ENCODE data around the gene ADI1. TPM values are rescaled to one million over a fixed set of nuclear protein-coding genes. Genes with fewer than 3 reads are reported as not detected.

Gene ADI1
- total and polyA plus RNA-seq, 2 of the 8 experiments (the other 6 are each of a cell fraction or from before 2014, with no cell fraction given), result 12.2 to 40.2 TPM

- H3K23me2 ChIP-seq (ENCODE audit: low read depth, low read length), result peaks cover 2% of the 10 kb centered on the region; the same call in 1 of the 2 replicates
- FAIRE-seq (no peak), DNase-seq (ENCODE audit: low read depth in 1 of 2, low spot score in 2 of 2) (no peak)
- H2AFZ ChIP-seq (ENCODE audit: low read length), result no peak overlapping the region
- H4K91ac ChIP-seq (replicated peaks; ENCODE audit: insufficient read length, low read length), result no peak overlapping the region
- H3K27ac ChIP-seq (ENCODE audit: low read depth, low read length), result no peak overlapping the region
- H3K9me3 ChIP-seq (ENCODE audit: insufficient read depth in 2 of 2, low read depth in 1 of 2, low read length in 1 of 2), result no peaks in the 10 kb centered on the region
- no peak for TF ChIP-seq SP2 (IDR thresholded peaks at IDR 0.05; ENCODE audit: low read length)
- TF ChIP-seq RBBP5 (IDR thresholded peaks at IDR 0.05; ENCODE audit: borderline replicate concordance, low read depth, low read length), result no peak
- no peak for TF ChIP-seq KDM4A (IDR thresholded peaks at IDR 0.05; ENCODE audit: low read depth, low read length, severe bottlenecking)
- no peak for TF ChIP-seq MAFK (IDR thresholded peaks at IDR 0.05; ENCODE audit: low read depth, low read length)
- TF ChIP-seq PHF8 (conservative IDR thresholded peaks at IDR 0.05; ENCODE audit: low read depth, low read length), result no peak
- TF ChIP-seq TAF1 (IDR thresholded peaks at IDR 0.05; ENCODE audit: low read depth, low read length), result no peak
- no peak for TF ChIP-seq CTBP2 (IDR thresholded peaks at IDR 0.05; ENCODE audit: borderline replicate concordance, insufficient read depth, insufficient read length, low read length)
- no peak for TF ChIP-seq RAD21 (IDR thresholded peaks at IDR 0.05 in 1 of 2, conservative IDR thresholded peaks at IDR 0.05 in 1 of 2; ENCODE audit: low read depth in 2 of 2, low read length in 2 of 2)
- TF ChIP-seq EP300 (IDR thresholded peaks at IDR 0.05; ENCODE audit: borderline replicate concordance in 1 of 2, low read depth in 2 of 2, low read length in 2 of 2), result no peak
- no peak for TF ChIP-seq TEAD4 (IDR thresholded peaks at IDR 0.05; ENCODE audit: low read depth, low read length)
- H3K4ac ChIP-seq (replicated peaks; ENCODE audit: insufficient read length, low read depth, low read length), result no peak overlapping the region
- H3K4me2 ChIP-seq (ENCODE audit: insufficient read depth in 1 of 2, low read depth in 2 of 2, low read length in 2 of 2), result no peak overlapping the region
- H3K18ac ChIP-seq (ENCODE audit: extremely low read depth, low read length), result no peak overlapping the region
- H4K20me1 ChIP-seq (replicated peaks in 1 of 2; ENCODE audit: control insufficient read depth in 1 of 2, insufficient read depth in 2 of 2, low read length in 2 of 2), result peaks cover 0 to 2% of the 10 kb centered on the region in 2 experiments
- ChIA-PET POLR2A (ENCODE audit: partially characterized antibody) (interaction anchor here (0.8 to 3.3 kb wide), 4 partner anchors 10 to 15 kb away, joined by 3 to 9 read pairs (median 5); no protein-coding TSS in a partner anchor), CTCF (ENCODE audit: partially characterized antibody) (interaction anchor here (1.8 kb wide), 1 partner anchor 76 kb away, joined by 4 read pairs; no protein-coding TSS in a partner anchor)
- H3K23ac ChIP-seq (ENCODE audit: insufficient read length), result no peak overlapping the region
- no peak overlapping the region for H2BK20ac ChIP-seq (ENCODE audit: low read length)
- WGBS, 2 experiments (ENCODE audit: extremely low coverage in 1 of 2, insufficient coverage in 1 of 2, insufficient read length in 1 of 2, insufficient replicate concordance in 2 of 2, low coverage in 1 of 2, low lambda C conversion rate in 2 of 2, missing lambda C conversion rate in 1 of 2), result 91% methylated on average over 5 of the region's 5 CpGs; no CpG with 5 or more reads in 1 of the 2 experiments
- H2AK5ac ChIP-seq (ENCODE audit: low read depth, low read length), result no peak overlapping the region
- H2BK120ac ChIP-seq (replicated peaks; ENCODE audit: low read depth, low read length), result no peak overlapping the region
- H3K4me1 ChIP-seq (replicated peaks in 1 of 4; ENCODE audit: control insufficient read depth in 3 of 4, insufficient read depth in 4 of 4, low read length in 3 of 4), result no peaks in the 10 kb centered on the region
- peaks cover 0 to 6% (median 0%) of the 10 kb centered on the region in 4 experiments; a peak in 1 of 8 replicates for H3K36me3 ChIP-seq (ENCODE audit: control insufficient read depth in 2 of 4, insufficient read depth in 4 of 4, low read length in 3 of 4)
- H2BK15ac ChIP-seq (ENCODE audit: low read length), result no peak overlapping the region
- no peaks in the 10 kb centered on the region; the same call in 1 of the 2 replicates for H3K79me1 ChIP-seq (ENCODE audit: low read depth, low read length)
- H4K5ac ChIP-seq (ENCODE audit: insufficient read length, low read depth, low read length), result no peak overlapping the region
- H3K79me2 ChIP-seq (ENCODE audit: control insufficient read depth in 1 of 2, insufficient read depth in 2 of 2, low read length in 2 of 2), result no peaks in the 10 kb centered on the region; a peak in 1 of 4 replicates
- H2BK12ac ChIP-seq (ENCODE audit: low read depth, low read length), result no peak overlapping the region
- H3K27me3 ChIP-seq (replicated peaks in 1 of 4; ENCODE audit: control insufficient read depth in 3 of 4, extremely low read depth in 1 of 4, insufficient read depth in 3 of 4, low read length in 3 of 4), result no peaks in the 10 kb centered on the region
- H3K9ac ChIP-seq (replicated peaks in 1 of 4; ENCODE audit: extremely low read depth in 1 of 4, low read depth in 3 of 4, low read length in 3 of 4), result no peak overlapping the region
- H3K56ac ChIP-seq (replicated peaks; ENCODE audit: insufficient read length, low read depth, low read length), result no peak overlapping the region
- H3K14ac ChIP-seq (ENCODE audit: insufficient read length), result no peak overlapping the region
- H3K4me3 ChIP-seq (ENCODE audit: extremely low read depth in 1 of 4, insufficient read depth in 2 of 4, low read depth in 3 of 4, low read length in 4 of 4), result no peak overlapping the region
- no peak overlapping the region for H4K8ac ChIP-seq (ENCODE audit: extremely low read depth, insufficient read depth, low read length)
- H2BK5ac ChIP-seq (ENCODE audit: low read depth, low read length), result no peak overlapping the region
These were observed 14.6 kb downstream of the ADI1 start for GRCh38 chr2:3504741-3505140.

All from H1 (cell line).